Pancreas (tissue), 10 donors: ENCODE measurements around the gene DCTN1. TPM values are rescaled to one million over a fixed set of nuclear protein-coding genes. Genes with fewer than 3 reads are reported as not detected.
A peak's percentile ranks its signal among the peaks of the same experiment; 100 is the strongest.

Experiments
- ATAC-seq, 4 donors: fragments of 200-7000 bp; cut with Tn5 transposase; one replicate each; pipeline versions ENCODE4 v1.8.0 to v1.9.1; 2020; ENCODE audit warnings: mild to moderate bottlenecking in 4 of 4, moderate library complexity in 4 of 4
- DNase-seq, 6 donors: peaks; one replicate each; pipeline ENCODE4 v3.0.0-alpha.2; 2020
- FAIRE-seq: peaks from 2 replicates; lab custom pipeline; 2012; peaks lifted over from hg19 to GRCh38; lab: Jason Lieb, UNC
- H3K27ac ChIP-seq, 4 donors: fragments of 200-600 bp; sonication (generic); 1 replicate in 3 of 4; 2 replicates in 1 of 4; pipeline versions ENCODE4 v1.5.0 to v1.8.0; 2020
- H3K27me3 ChIP-seq, 4 donors: fragments of 200-600 bp; one replicate each; pipeline ENCODE4 v1.8.0; 2021
- H3K36me3 ChIP-seq, 3 donors: fragments of 200-600 bp; sonication (generic) in 1 of 3; one replicate each; pipeline versions ENCODE4 v1.5.0 to v1.8.0; 2020 to 2021
- H3K4me1 ChIP-seq, 3 donors: fragments of 200-600 bp; one replicate each; pipeline ENCODE4 v1.8.0; 2021
- H3K4me3 ChIP-seq, 4 donors: fragments of 200-600 bp; sonication (generic) in 2 of 4; one replicate each; pipeline versions ENCODE4 v1.5.0 to v1.8.0; 2020 to 2021
- H3K9me3 ChIP-seq, 4 donors: fragments of 200-600 bp; one replicate each; pipeline ENCODE4 v1.8.0; 2021
- CTCF ChIP-seq, 4 donors: fragments of 200-600 bp; sonication (generic) in 3 of 4; IDR thresholded peaks; one replicate each; pipeline versions ENCODE4 v1.5.0 to v1.8.0; 2021; ENCODE audit warnings: antibody characterized with exemption in 4 of 4
- WGBS, 2 donors: extraction: QIAGEN DNeasy Blood & Tissue Kit; methylation state at CpG; one replicate each; pipeline ENCODE4 v1.1.7; 2013; 5-methylcytosine and 5-hydroxymethylcytosine counted together
- intact Hi-C, 3 donors: fragments of 100-400 bp; cut with DNase I; formaldehyde crosslinking; loops; one replicate each; pipeline versions ENCODE4 v1.11.1 to v1.14.2; 2022
- polyA plus RNA-seq, 2 donors: library from polyadenylated mRNA; stranded (reverse); fragments of 200-250 nt; gene quantifications; one replicate each; pipeline ENCODE4 v1.2.3, GENCODE V29; 2013
- total RNA-seq, 6 donors: library from RNA; stranded (reverse); fragmentation: NEBNext Ultra II Directional in 4 of 6; extraction: Animal tissue kit (Norgen Biotek cat#: 25700) in 4 of 6; gene quantifications; one replicate each; pipeline versions ENCODE4 v1.2.1 to v1.2.4, GENCODE V29; 2021 to 2023
- donor health status: healthy with polysubstance abuse.
- donor health status: DM: no; HTN: no; CAD: no; lungs with moderate emphysema.
- donor health status: DM: no; HTN: no; CAD: no.
- donor health status: control.
- donor health status: control.
- donor health status: Bipolar disorder and iron deficiency.
- donor health status: DM: yes; HTN: yes; CAD: no.
- donor health status: DM: no; HTN: no; CAD: no.
- donor health status: DM: no; HTN: no; CAD: no.
- donor health status: DM: yes; HTN: yes; CAD: no.

DCTN1 gene
- total and polyA plus RNA-seq, 8 donors = 37.7 to 84.7 (median 51.3) TPM

- Histone ChIP-seq H3K4me3 (no peak overlapping the region), H3K36me3 (no peaks in the 10 kb centered on the region), H3K27me3 (no peaks in the 10 kb centered on the region), H3K9me3 (no peaks in the 10 kb centered on the region), H3K4me1 (no peaks in the 10 kb centered on the region), H3K27ac (no peak overlapping the region)
- TF ChIP-seq CTCF (IDR thresholded peaks at IDR 0.05) = no peak
- no peak for DNase-seq
- no peak for ATAC-seq
- intact Hi-C loops = no loop called here
- FAIRE-seq = no peak
These were observed 25.9 kb upstream of the DCTN1 start for GRCh38 chr2:74406035-74406434.

DNA sequence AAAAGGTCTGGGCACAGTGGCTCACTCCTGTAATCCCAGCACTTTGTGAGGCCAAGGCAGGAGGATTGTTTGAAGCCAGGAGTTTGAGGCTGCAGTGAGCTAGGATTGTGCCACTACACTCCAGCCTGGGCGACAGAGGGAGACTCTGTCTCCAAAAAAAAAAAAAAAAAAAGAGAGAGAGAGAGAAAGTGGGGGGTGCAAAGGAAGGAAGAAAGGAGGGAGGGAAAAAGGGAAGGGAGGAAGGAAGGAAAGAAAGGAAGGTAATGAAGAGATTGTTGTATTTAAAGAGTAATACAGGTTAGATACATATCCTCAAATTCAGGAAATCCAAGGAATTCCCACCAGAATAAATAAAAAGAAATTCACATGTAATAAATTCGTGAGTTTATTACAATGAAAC is 21.8 kb upstream of the DCTN1 start:
- ATAC-seq (no peak), DNase-seq (no peak), FAIRE-seq (no peak)
- Histone ChIP-seq H3K4me3 (no peak overlapping the region), H3K27ac (no peak overlapping the region), H3K36me3 (no peaks in the 10 kb centered on the region), H3K4me1 (no peaks in the 10 kb centered on the region), H3K27me3 (no peaks in the 10 kb centered on the region), H3K9me3 (no peaks in the 10 kb centered on the region)
- intact Hi-C loops = no loop called here
- 57 to 70% methylated on average over 2 of the region's 2 CpGs for WGBS, 2 donors
- TF ChIP-seq CTCF (IDR thresholded peaks at IDR 0.05) = no peak

DNA sequence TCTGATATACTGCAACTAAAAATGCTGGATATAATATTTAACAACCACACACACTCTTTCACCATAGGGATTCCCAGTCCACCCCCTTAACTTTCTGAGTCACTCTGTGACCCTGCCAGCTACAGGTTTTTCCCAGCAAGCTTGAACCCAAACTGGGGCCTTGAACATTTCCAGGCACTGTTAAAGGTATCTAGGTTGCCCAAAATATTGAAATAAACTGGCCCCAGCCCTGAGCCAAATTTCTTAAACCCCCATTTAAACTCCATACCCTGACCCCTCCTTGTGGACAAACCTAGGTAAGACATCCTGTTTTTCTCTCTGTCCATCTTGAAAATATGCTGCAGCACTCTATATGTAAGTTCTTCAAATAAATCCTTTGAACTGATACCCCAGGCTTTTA is 19.7 kb upstream of the DCTN1 start:
- intact Hi-C loops = no loop called here
- FAIRE-seq = no peak
- no peaks in the 10 kb centered on the region for H3K27me3 ChIP-seq

GRCh38 chr2:74396149-74396548 is 16.0 kb upstream of the DCTN1 start:
- Histone ChIP-seq H3K27me3 (no peaks in the 10 kb centered on the region), H3K4me1 (no peaks in the 10 kb centered on the region), H3K27ac (no peak overlapping the region), H3K4me3 (no peak overlapping the region), H3K36me3 (no peaks in the 10 kb centered on the region), H3K9me3 (no peaks in the 10 kb centered on the region)
- intact Hi-C loops = no loop called here
- ATAC-seq = no peak
- 87 to 96% methylated on average over 2 of the region's 2 CpGs for WGBS, 2 donors
- TF ChIP-seq CTCF (IDR thresholded peaks at IDR 0.05) = no peak
- DNase-seq = no peak
- FAIRE-seq = no peak

More for the DNA sequence above, 19.7 kb upstream of the DCTN1 start:
- Histone ChIP-seq H3K9me3 (no peaks in the 10 kb centered on the region), H3K4me1 (no peaks in the 10 kb centered on the region), H3K4me3 (no peak overlapping the region), H3K36me3 (no peaks in the 10 kb centered on the region), H3K27ac (no peak overlapping the region)
- ATAC-seq (peak in 3 of 4 donors; percentile 32 to 72 (median 66)), DNase-seq (no peak)
- peak in 3 of 4 donors; percentile 15 to 27 (median 18) for TF ChIP-seq CTCF (IDR thresholded peaks at IDR 0.05)

GRCh38 chr2:74393525-74393924 is 13.4 kb upstream of the DCTN1 start:
- WGBS, 2 donors = 67 to 91% methylated on average over 1 of the region's 1 CpG

More at GRCh38 chr2:74393525-74393924, 13.4 kb upstream of the DCTN1 start:
- Histone ChIP-seq H3K4me1 (peaks cover 0 to 10% (median 6%) of the 10 kb centered on the region in 3 donors), H3K27me3 (no peaks in the 10 kb centered on the region), H3K9me3 (no peaks in the 10 kb centered on the region), H3K27ac (no peak overlapping the region), H3K36me3 (no peaks in the 10 kb centered on the region), H3K4me3 (no peak overlapping the region)
- ATAC-seq (no peak), DNase-seq (no peak), FAIRE-seq (no peak)
- intact Hi-C loops = no loop called here
- TF ChIP-seq CTCF (IDR thresholded peaks at IDR 0.05) = no peak
